Measurements from ENCODE around the gene SUN2. TPM values are rescaled to one million over a fixed set of nuclear protein-coding genes. Genes with fewer than 3 reads are reported as not detected.

The SUN2 gene
- total RNA-seq, 1 experiment from 2014 or later, result 45.1 TPM

GRCh38 chr22:38735126-38735464, 20.7 kb downstream of the SUN2 start:
- DNase-seq (ENCODE audit: low read depth, low spot score) (no peak), ATAC-seq (no peak)
- intact Hi-C loops (cut with micrococcal nuclease; ENCODE audit: unreplicated experiment) (no loop called here), in situ Hi-C loops (cut with HindIII; ENCODE audit: low pct_unique_long_range_greater_than_20kb, low sequenced_read_pairs) (no loop called here)
- ChIA-PET POLR2A (no interaction called here), CTCF (interaction anchor here (0.7 kb wide), 1 partner anchor 10 kb away, joined by 9 read pairs; no protein-coding TSS in a partner anchor)
- TF ChIP-seq POLR2AphosphoS5 (IDR thresholded peaks at IDR 0.05; ENCODE audit: low read depth, low read length) (no peak), CTCF (IDR thresholded peaks at IDR 0.05) (no peak), REST (IDR thresholded peaks at IDR 0.05; ENCODE audit: insufficient read depth in 1 of 2, low read depth in 2 of 2, low read length in 1 of 2) (no peak), TCF7L2 (IDR thresholded peaks at IDR 0.05; ENCODE audit: low read depth, low read length) (no peak), SIN3A (IDR thresholded peaks at IDR 0.05; ENCODE audit: borderline replicate concordance, insufficient read depth, low read depth, low read length) (no peak)
- Histone ChIP-seq H3K4me1 (ENCODE audit: control insufficient read depth, insufficient read depth, low read length) (no peaks in the 10 kb centered on the region), H3K9me3 (ENCODE audit: control insufficient read depth, insufficient read depth, low read depth, low read length) (no peaks in the 10 kb centered on the region), H3K27me3 (ENCODE audit: control insufficient read depth, insufficient read depth, low read length) (no peaks in the 10 kb centered on the region), H3K27ac (ENCODE audit: low read length) (no peak overlapping the region), H3K4me3 (ENCODE audit: low read depth in 2 of 2, low read length in 2 of 2) (no peak overlapping the region), H3K36me3 (ENCODE audit: control insufficient read depth, insufficient read depth, low read length) (no peaks in the 10 kb centered on the region)
- no TSS peak for BruUV-seq (replicated peaks)

GRCh38 chr22:38734421-38735100, 21.2 kb downstream of the SUN2 start:
- DNase-seq (ENCODE audit: low read depth, low spot score) (no peak), ATAC-seq (no peak)
- in situ Hi-C loops (cut with HindIII; ENCODE audit: low pct_unique_long_range_greater_than_20kb, low sequenced_read_pairs), result no loop called here
- H3K4me3 ChIP-seq (ENCODE audit: low read depth in 2 of 2, low read length in 2 of 2), result no peak overlapping the region
- POLR2A ChIA-PET, result no interaction called here
- no peak overlapping the region for H3K27ac ChIP-seq (ENCODE audit: low read length)
- no peaks in the 10 kb centered on the region for H3K4me1 ChIP-seq (ENCODE audit: control insufficient read depth, insufficient read depth, low read length)
- intact Hi-C loops (cut with micrococcal nuclease; ENCODE audit: unreplicated experiment), result no loop called here
- CTCF ChIA-PET, result interaction anchor here (0.7 kb wide), 1 partner anchor 10 kb away, joined by 9 read pairs; no protein-coding TSS in a partner anchor
- BruUV-seq (replicated peaks), result TSS peak; percentile 89
- no peaks in the 10 kb centered on the region for H3K9me3 ChIP-seq (ENCODE audit: control insufficient read depth, insufficient read depth, low read depth, low read length)
- no peaks in the 10 kb centered on the region for H3K27me3 ChIP-seq (ENCODE audit: control insufficient read depth, insufficient read depth, low read length)
- H3K36me3 ChIP-seq (ENCODE audit: control insufficient read depth, insufficient read depth, low read length), result no peaks in the 10 kb centered on the region; the same call in 1 of the 2 replicates
- TF ChIP-seq POLR2AphosphoS5 (IDR thresholded peaks at IDR 0.05; ENCODE audit: low read depth, low read length) (no peak), TCF7L2 (IDR thresholded peaks at IDR 0.05; ENCODE audit: low read depth, low read length) (no peak)

- intact Hi-C loops (cut with micrococcal nuclease; ENCODE audit: unreplicated experiment), result no loop called here
- H3K4me1 ChIP-seq (ENCODE audit: control insufficient read depth, insufficient read depth, low read length), result no peaks in the 10 kb centered on the region
- ChIA-PET POLR2A (no interaction called here), CTCF (no interaction called here)
- ATAC-seq, result 0 out of 2 replicates have a peak, but pooled peaks have one; percentile 20
- H3K4me3 ChIP-seq (ENCODE audit: low read depth in 2 of 2, low read length in 2 of 2), result no peak overlapping the region
- H3K27me3 ChIP-seq (ENCODE audit: control insufficient read depth, insufficient read depth, low read length), result no peaks in the 10 kb centered on the region
- DNase-seq (ENCODE audit: low read depth, low spot score), result no peak
- H3K27ac ChIP-seq (ENCODE audit: low read length), result no peak overlapping the region
- no TSS peak for BruUV-seq (replicated peaks)
- no peaks in the 10 kb centered on the region for H3K9me3 ChIP-seq (ENCODE audit: control insufficient read depth, insufficient read depth, low read depth, low read length)
- TF ChIP-seq REST (IDR thresholded peaks at IDR 0.05; ENCODE audit: insufficient read depth in 1 of 2, low read depth in 2 of 2, low read length in 1 of 2), result no peak
- TF ChIP-seq CTCF (IDR thresholded peaks at IDR 0.05), result no peak
- TF ChIP-seq TCF7L2 (IDR thresholded peaks at IDR 0.05; ENCODE audit: low read depth, low read length), result no peak
- no peak for TF ChIP-seq SIN3A (IDR thresholded peaks at IDR 0.05; ENCODE audit: borderline replicate concordance, insufficient read depth, low read depth, low read length)
- in situ Hi-C loops (cut with HindIII; ENCODE audit: low pct_unique_long_range_greater_than_20kb, low sequenced_read_pairs), result no loop called here
- H3K36me3 ChIP-seq (ENCODE audit: control insufficient read depth, insufficient read depth, low read length), result no peaks in the 10 kb centered on the region; the same call in 1 of the 2 replicates
Observed at GRCh38 chr22:38733724-38734381, 21.9 kb downstream of the SUN2 start.
